ENCODE measurements around the gene STX18.

- TF ChIP-seq CTCF (IDR thresholded peaks at IDR 0.05 in 2 of 3, conservative IDR thresholded peaks at IDR 0.05 in 1 of 3; ENCODE audit: borderline replicate concordance in 1 of 3, insufficient read depth in 1 of 3, low read depth in 2 of 3, low read length in 2 of 3) (no peak), YY1 (IDR thresholded peaks at IDR 0.05; ENCODE audit: extremely low read depth, insufficient replicate concordance, low read depth, low read length) (no peak), EGR1 (IDR thresholded peaks at IDR 0.05; ENCODE audit: low read depth) (no peak), POLR2A (IDR thresholded peaks at IDR 0.05; ENCODE audit: borderline replicate concordance, extremely low read depth, insufficient read depth, insufficient read length) (no peak), RAD21 (IDR thresholded peaks at IDR 0.05; ENCODE audit: low read depth) (no peak), EZH2 (IDR thresholded peaks at IDR 0.05) (no peak), SIN3A (IDR thresholded peaks at IDR 0.05; ENCODE audit: low read depth) (no peak), POLR2AphosphoS5 (IDR thresholded peaks at IDR 0.05; ENCODE audit: low read depth, low read length) (no peak), REST (IDR thresholded peaks at IDR 0.05; ENCODE audit: low read depth) (no peak)
Measured at GRCh38 chr4:4416981-4417380, 124.9 kb downstream of the STX18 start.
